HEK293 (cell line): Measurements from ENCODE around the gene CREB5.

Experiments
- CTCF ChIA-PET: fragments of 350-600 bp; formaldehyde crosslinking; extraction: SDS; loops from one replicate; lab custom pipeline; 2021; ENCODE audit warnings: antibody characterized with exemption; lab: Yijun Ruan, JAX
- POLR2A ChIA-PET: fragments of 300-600 bp; formaldehyde crosslinking; extraction: SDS; loops from one replicate; lab custom pipeline; 2020; ENCODE audit warnings: antibody characterized with exemption, inconsistent platforms; lab: Yijun Ruan, JAX
- H3K27ac ChIP-seq: fragments of 200-500 bp; sonication (Bioruptor generic); 2 replicates; pipeline ENCODE4 v1.5.1; 2014; ENCODE audit warnings: low read depth, low read length, control low read depth, inconsistent platforms; ENCODE audit errors: extremely low read depth
- H3K36me3 ChIP-seq, 2 experiments: fragments of 200-500 bp in 1 of 2; sonication (Bioruptor generic) in 1 of 2; 1 replicate in 1 of 2; 2 replicates in 1 of 2; pipeline ENCODE4 v1.5.1; 2014 to 2017; ENCODE audit warnings: inconsistent platforms in 2 of 2, low read length in 2 of 2; ENCODE audit not compliant: control insufficient read depth in 2 of 2, insufficient read depth in 1 of 2
- H3K4me1 ChIP-seq: fragments of 200-500 bp; sonication (Bioruptor generic); 2 replicates; pipeline ENCODE4 v1.5.1; 2014; ENCODE audit warnings: mild to moderate bottlenecking, low read length, inconsistent platforms; ENCODE audit not compliant: control insufficient read depth, insufficient read depth
- H3K4me3 ChIP-seq: 2 replicates; pipeline ENCODE4 v1.5.1; 2011; ENCODE audit warnings: low read depth, mild to moderate bottlenecking, control low read depth, low read length, moderate library complexity
- H3K9me3 ChIP-seq: fragments of 200-500 bp; sonication (Bioruptor generic); 2 replicates; pipeline ENCODE4 v1.5.1; 2014; ENCODE audit warnings: low read depth, low read length, inconsistent platforms; ENCODE audit not compliant: control insufficient read depth, insufficient read depth
- HOXC10 ChIP-seq: sonication (generic); formaldehyde crosslinking; IDR thresholded peaks from 2 replicates; pipeline ENCODE4 v1.8.1; 2023; ENCODE audit warnings: mild to moderate bottlenecking, missing genetic modification reagents
- KLF16 ChIP-seq: fragments of 450-650 bp; formaldehyde crosslinking; IDR thresholded peaks from 2 replicates; pipeline ENCODE4 v1.5.1; 2017; ENCODE audit warnings: missing biosample characterization, missing genetic modification characterization
- KLF7 ChIP-seq: fragments of 450-650 bp; formaldehyde crosslinking; IDR thresholded peaks from 2 replicates; pipeline ENCODE4 v1.5.1; 2016; ENCODE audit warnings: missing biosample characterization, missing genetic modification characterization, borderline replicate concordance
- KLF9 ChIP-seq: fragments of 450-650 bp; formaldehyde crosslinking; IDR thresholded peaks from 2 replicates; pipeline ENCODE4 v1.5.1; 2016; ENCODE audit warnings: missing biosample characterization, missing genetic modification characterization, low read depth
- MEIS1 ChIP-seq: sonication (generic); formaldehyde crosslinking; IDR thresholded peaks from 2 replicates; pipeline ENCODE4 v1.8.1; 2022; ENCODE audit warnings: missing genetic modification reagents, mild to moderate bottlenecking, borderline replicate concordance
- MZF1 ChIP-seq: fragments of 450-650 bp; formaldehyde crosslinking; IDR thresholded peaks from 2 replicates; pipeline ENCODE4 v1.5.1; 2017; ENCODE audit warnings: missing biosample characterization, missing genetic modification characterization, borderline replicate concordance
- SCRT1 ChIP-seq: fragments of 450-650 bp; formaldehyde crosslinking; IDR thresholded peaks from 2 replicates; pipeline ENCODE4 v1.5.1; 2016; ENCODE audit warnings: missing biosample characterization, missing genetic modification characterization, borderline replicate concordance
- SCRT2 ChIP-seq: fragments of 450-650 bp; formaldehyde crosslinking; IDR thresholded peaks from 2 replicates; pipeline ENCODE4 v1.5.1; 2016; ENCODE audit warnings: missing biosample characterization, missing genetic modification characterization
- SP3 ChIP-seq: fragments of 450-650 bp; formaldehyde crosslinking; IDR thresholded peaks from 2 replicates; pipeline ENCODE4 v1.5.1; 2016; ENCODE audit warnings: missing biosample characterization, missing genetic modification characterization
- ZBTB11 ChIP-seq: fragments of 450-650 bp; formaldehyde crosslinking; conservative IDR thresholded peaks from 2 replicates; pipeline ENCODE4 v1.5.1; 2016; ENCODE audit warnings: low read depth, missing biosample characterization, missing genetic modification characterization
- ZFP37 ChIP-seq: fragments of 450-650 bp; formaldehyde crosslinking; IDR thresholded peaks from 2 replicates; pipeline ENCODE4 v1.5.1; 2016; ENCODE audit warnings: missing biosample characterization, missing genetic modification characterization
- ZIC2 ChIP-seq: fragments of 450-650 bp; formaldehyde crosslinking; IDR thresholded peaks from 2 replicates; pipeline ENCODE4 v1.5.1; 2016; ENCODE audit warnings: missing biosample characterization, missing genetic modification characterization
- ZNF114 ChIP-seq: fragments of 450-650 bp; formaldehyde crosslinking; IDR thresholded peaks from 2 replicates; pipeline ENCODE4 v1.5.0; 2017; ENCODE audit warnings: missing biosample characterization, missing genetic modification characterization
- ZNF146 ChIP-seq: fragments of 450-650 bp; formaldehyde crosslinking; IDR thresholded peaks from 2 replicates; pipeline ENCODE4 v1.5.1; 2016; ENCODE audit warnings: missing biosample characterization, missing genetic modification characterization
- ZNF214 ChIP-seq: fragments of 450-650 bp; formaldehyde crosslinking; IDR thresholded peaks from 2 replicates; pipeline ENCODE4 v1.5.1; 2017; ENCODE audit warnings: missing biosample characterization, mild to moderate bottlenecking, missing genetic modification characterization, borderline replicate concordance
- ZNF23 ChIP-seq: fragments of 450-650 bp; formaldehyde crosslinking; IDR thresholded peaks from 2 replicates; pipeline ENCODE4 v1.5.1; 2016; ENCODE audit warnings: missing biosample characterization, missing genetic modification characterization, borderline replicate concordance
- ZNF394 ChIP-seq: fragments of 450-650 bp; formaldehyde crosslinking; IDR thresholded peaks from 2 replicates; pipeline ENCODE4 v1.5.1; 2016; ENCODE audit warnings: missing biosample characterization, missing genetic modification characterization, mild to moderate bottlenecking, moderate library complexity, borderline replicate concordance
- ZNF423 ChIP-seq: fragments of 450-650 bp; formaldehyde crosslinking; IDR thresholded peaks from 2 replicates; pipeline ENCODE4 v1.5.1; 2016; ENCODE audit warnings: missing biosample characterization, missing genetic modification characterization
- ZNF433 ChIP-seq: fragments of 450-650 bp; formaldehyde crosslinking; IDR thresholded peaks from 2 replicates; pipeline ENCODE4 v1.5.1; 2016; ENCODE audit warnings: missing biosample characterization, missing genetic modification characterization, low read depth
- ZNF514 ChIP-seq: fragments of 450-650 bp; formaldehyde crosslinking; IDR thresholded peaks from 2 replicates; pipeline ENCODE4 v1.5.1; 2016; ENCODE audit warnings: missing biosample characterization, missing genetic modification characterization
- ZNF529 ChIP-seq: fragments of 450-650 bp; formaldehyde crosslinking; IDR thresholded peaks from 2 replicates; pipeline ENCODE4 v1.5.1; 2017; ENCODE audit warnings: missing genetic modification characterization, missing biosample characterization; ENCODE audit not compliant: insufficient replicate concordance
- ZNF544 ChIP-seq: fragments of 450-650 bp; formaldehyde crosslinking; IDR thresholded peaks from 2 replicates; pipeline ENCODE4 v1.5.0; 2017; ENCODE audit warnings: missing biosample characterization, missing genetic modification characterization
- ZNF747 ChIP-seq: fragments of 450-650 bp; formaldehyde crosslinking; IDR thresholded peaks from 2 replicates; pipeline ENCODE4 v1.5.1; 2016; ENCODE audit warnings: missing biosample characterization, missing genetic modification characterization
- ZNF785 ChIP-seq: fragments of 450-650 bp; formaldehyde crosslinking; IDR thresholded peaks from 2 replicates; pipeline ENCODE4 v1.5.1; 2016; ENCODE audit warnings: missing biosample characterization, missing genetic modification characterization
- TF ChIP-seq, protein P1 (sequence below): fragments of 450-650 bp; formaldehyde crosslinking; IDR thresholded peaks from 2 replicates; pipeline ENCODE4 v1.5.1; 2016; ENCODE audit warnings: missing biosample characterization, missing genetic modification characterization
- TF ChIP-seq, protein P2 (sequence below): fragments of 450-650 bp; formaldehyde crosslinking; IDR thresholded peaks from 2 replicates; pipeline ENCODE4 v1.5.1; 2016; ENCODE audit warnings: missing biosample characterization, missing genetic modification characterization, borderline replicate concordance
- TF ChIP-seq, protein P3 (sequence below): fragments of 450-650 bp; IDR thresholded peaks from 2 replicates; pipeline ENCODE4 v1.5.1; 2018; ENCODE audit warnings: missing biosample characterization, mild to moderate bottlenecking, missing genetic modification characterization

CREB5 gene

GRCh38 chr7:28591725-28592349, 179.5 kb downstream of the CREB5 start:
- ChIA-PET POLR2A (no interaction called here), CTCF (interaction anchor here (0.6 to 0.9 kb wide), 3 partner anchors 23 to 157 kb away, joined by 3 to 4 read pairs (median 4); no protein-coding TSS in a partner anchor)
- no peaks in the 10 kb centered on the region for H3K9me3 ChIP-seq
- TF ChIP-seq ZNF214 (tag by site-specific recombination): no peak
- TF ChIP-seq ZNF785 (tag by site-specific recombination): no peak
- TF ChIP-seq, protein P1, sequence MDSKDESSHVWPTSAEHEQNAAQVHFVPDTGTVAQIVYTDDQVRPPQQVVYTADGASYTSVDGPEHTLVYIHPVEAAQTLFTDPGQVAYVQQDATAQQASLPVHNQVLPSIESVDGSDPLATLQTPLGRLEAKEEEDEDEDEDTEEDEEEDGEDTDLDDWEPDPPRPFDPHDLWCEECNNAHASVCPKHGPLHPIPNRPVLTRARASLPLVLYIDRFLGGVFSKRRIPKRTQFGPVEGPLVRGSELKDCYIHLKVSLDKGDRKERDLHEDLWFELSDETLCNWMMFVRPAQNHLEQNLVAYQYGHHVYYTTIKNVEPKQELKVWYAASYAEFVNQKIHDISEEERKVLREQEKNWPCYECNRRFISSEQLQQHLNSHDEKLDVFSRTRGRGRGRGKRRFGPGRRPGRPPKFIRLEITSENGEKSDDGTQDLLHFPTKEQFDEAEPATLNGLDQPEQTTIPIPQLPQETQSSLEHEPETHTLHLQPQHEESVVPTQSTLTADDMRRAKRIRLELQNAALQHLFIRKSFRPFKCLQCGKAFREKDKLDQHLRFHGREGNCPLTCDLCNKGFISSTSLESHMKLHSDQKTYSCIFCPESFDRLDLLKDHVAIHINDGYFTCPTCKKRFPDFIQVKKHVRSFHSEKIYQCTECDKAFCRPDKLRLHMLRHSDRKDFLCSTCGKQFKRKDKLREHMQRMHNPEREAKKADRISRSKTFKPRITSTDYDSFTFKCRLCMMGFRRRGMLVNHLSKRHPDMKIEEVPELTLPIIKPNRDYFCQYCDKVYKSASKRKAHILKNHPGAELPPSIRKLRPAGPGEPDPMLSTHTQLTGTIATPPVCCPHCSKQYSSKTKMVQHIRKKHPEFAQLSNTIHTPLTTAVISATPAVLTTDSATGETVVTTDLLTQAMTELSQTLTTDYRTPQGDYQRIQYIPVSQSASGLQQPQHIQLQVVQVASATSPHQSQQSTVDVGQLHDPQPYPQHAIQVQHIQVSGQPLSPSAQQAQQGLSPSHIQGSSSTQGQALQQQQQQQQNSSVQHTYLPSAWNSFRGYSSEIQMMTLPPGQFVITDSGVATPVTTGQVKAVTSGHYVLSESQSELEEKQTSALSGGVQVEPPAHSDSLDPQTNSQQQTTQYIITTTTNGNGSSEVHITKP: no peak
- no peak for TF ChIP-seq ZFP37 (tag by site-specific recombination)
- TF ChIP-seq ZNF394 (tag by site-specific recombination): no peak
- no peak for TF ChIP-seq ZNF544
- TF ChIP-seq, protein P2, sequence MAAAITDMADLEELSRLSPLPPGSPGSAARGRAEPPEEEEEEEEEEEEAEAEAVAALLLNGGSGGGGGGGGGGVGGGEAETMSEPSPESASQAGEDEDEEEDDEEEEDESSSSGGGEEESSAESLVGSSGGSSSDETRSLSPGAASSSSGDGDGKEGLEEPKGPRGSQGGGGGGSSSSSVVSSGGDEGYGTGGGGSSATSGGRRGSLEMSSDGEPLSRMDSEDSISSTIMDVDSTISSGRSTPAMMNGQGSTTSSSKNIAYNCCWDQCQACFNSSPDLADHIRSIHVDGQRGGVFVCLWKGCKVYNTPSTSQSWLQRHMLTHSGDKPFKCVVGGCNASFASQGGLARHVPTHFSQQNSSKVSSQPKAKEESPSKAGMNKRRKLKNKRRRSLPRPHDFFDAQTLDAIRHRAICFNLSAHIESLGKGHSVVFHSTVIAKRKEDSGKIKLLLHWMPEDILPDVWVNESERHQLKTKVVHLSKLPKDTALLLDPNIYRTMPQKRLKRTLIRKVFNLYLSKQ (tag by site-specific recombination): no peak
- TF ChIP-seq SCRT2 (tag by site-specific recombination): no peak
- no peak for TF ChIP-seq ZNF514 (tag by site-specific recombination)
- TF ChIP-seq MEIS1 (CRISPR knock-in tag): no peak
- TF ChIP-seq ZNF433 (tag by site-specific recombination): no peak
- no peak for TF ChIP-seq SCRT1 (tag by site-specific recombination)
- no peak for TF ChIP-seq ZIC2 (tag by site-specific recombination)
- no peak for TF ChIP-seq ZNF747
- no peak for TF ChIP-seq KLF9 (tag by site-specific recombination)
- no peak for TF ChIP-seq ZNF114
- H3K36me3 ChIP-seq: no peaks in the 10 kb centered on the region
- peaks cover 29% of the 10 kb centered on the region for H3K4me1 ChIP-seq
- H3K27ac ChIP-seq: no peak overlapping the region
- no peak overlapping the region for H3K4me3 ChIP-seq

DNA sequence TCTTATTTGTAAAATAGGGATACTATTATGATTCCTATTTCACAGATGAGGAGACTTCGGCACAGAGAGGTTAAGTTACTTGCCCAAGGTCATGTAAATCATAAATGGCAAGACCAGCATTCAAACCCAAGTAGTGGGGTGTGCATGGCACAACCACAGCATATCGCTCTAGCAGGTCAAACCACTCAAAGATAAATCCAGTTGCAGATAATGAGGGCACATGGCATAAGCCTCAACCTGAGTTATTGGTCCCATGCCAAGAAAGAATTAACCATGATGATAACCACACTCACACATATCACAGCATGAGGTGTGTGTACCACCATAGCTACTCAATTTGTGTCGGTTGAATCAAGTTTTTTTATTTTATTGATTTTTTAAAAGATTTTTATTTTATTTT, 180.5 kb downstream of the CREB5 start:
- Histone ChIP-seq H3K36me3 (no peaks in the 10 kb centered on the region), H3K27ac (no peak overlapping the region), H3K4me1 (peaks cover 18% of the 10 kb centered on the region), H3K9me3 (no peaks in the 10 kb centered on the region), H3K4me3 (no peak overlapping the region)
- ChIA-PET CTCF (no interaction called here), POLR2A (no interaction called here)
- TF ChIP-seq ZNF423: no peak
- TF ChIP-seq, protein P3, sequence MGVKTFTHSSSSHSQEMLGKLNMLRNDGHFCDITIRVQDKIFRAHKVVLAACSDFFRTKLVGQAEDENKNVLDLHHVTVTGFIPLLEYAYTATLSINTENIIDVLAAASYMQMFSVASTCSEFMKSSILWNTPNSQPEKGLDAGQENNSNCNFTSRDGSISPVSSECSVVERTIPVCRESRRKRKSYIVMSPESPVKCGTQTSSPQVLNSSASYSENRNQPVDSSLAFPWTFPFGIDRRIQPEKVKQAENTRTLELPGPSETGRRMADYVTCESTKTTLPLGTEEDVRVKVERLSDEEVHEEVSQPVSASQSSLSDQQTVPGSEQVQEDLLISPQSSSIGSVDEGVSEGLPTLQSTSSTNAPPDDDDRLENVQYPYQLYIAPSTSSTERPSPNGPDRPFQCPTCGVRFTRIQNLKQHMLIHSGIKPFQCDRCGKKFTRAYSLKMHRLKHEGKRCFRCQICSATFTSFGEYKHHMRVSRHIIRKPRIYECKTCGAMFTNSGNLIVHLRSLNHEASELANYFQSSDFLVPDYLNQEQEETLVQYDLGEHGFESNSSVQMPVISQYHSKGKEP (tag by site-specific recombination): no peak
- TF ChIP-seq ZBTB11 (tag by site-specific recombination): no peak
- no peak for TF ChIP-seq ZNF23
- no peak for TF ChIP-seq KLF16
- no peak for TF ChIP-seq MZF1 (tag by site-specific recombination)
- no peak for TF ChIP-seq ZNF146 (tag by site-specific recombination)
- no peak for TF ChIP-seq HOXC10 (CRISPR knock-in tag)
- TF ChIP-seq ZNF785 (tag by site-specific recombination): no peak
- no peak for TF ChIP-seq KLF7 (tag by site-specific recombination)
- TF ChIP-seq SP3 (tag by site-specific recombination): no peak
- no peak for TF ChIP-seq ZNF529 (tag by site-specific recombination)
